Skeletal muscle cell (primary cell): Measurements from ENCODE around the gene TAGLN.
"Not testable (repeated sequence)": the region's sequence is repeated elsewhere in the genome, so short reads cannot be mapped to it uniquely, and the experiment has no call there.

ENCODE experiments used
- DNase-seq: peaks from one replicate; pipeline ENCODE4 v3.0.0-alpha.2; 2010; ENCODE audit warnings: low read depth
- H3K4me3 ChIP-seq: 2 replicates; pipeline ENCODE4 v1.5.1; 2011; ENCODE audit warnings: low read depth, mild to moderate bottlenecking, control low read depth, low read length, moderate library complexity

Gene TAGLN

DNA sequence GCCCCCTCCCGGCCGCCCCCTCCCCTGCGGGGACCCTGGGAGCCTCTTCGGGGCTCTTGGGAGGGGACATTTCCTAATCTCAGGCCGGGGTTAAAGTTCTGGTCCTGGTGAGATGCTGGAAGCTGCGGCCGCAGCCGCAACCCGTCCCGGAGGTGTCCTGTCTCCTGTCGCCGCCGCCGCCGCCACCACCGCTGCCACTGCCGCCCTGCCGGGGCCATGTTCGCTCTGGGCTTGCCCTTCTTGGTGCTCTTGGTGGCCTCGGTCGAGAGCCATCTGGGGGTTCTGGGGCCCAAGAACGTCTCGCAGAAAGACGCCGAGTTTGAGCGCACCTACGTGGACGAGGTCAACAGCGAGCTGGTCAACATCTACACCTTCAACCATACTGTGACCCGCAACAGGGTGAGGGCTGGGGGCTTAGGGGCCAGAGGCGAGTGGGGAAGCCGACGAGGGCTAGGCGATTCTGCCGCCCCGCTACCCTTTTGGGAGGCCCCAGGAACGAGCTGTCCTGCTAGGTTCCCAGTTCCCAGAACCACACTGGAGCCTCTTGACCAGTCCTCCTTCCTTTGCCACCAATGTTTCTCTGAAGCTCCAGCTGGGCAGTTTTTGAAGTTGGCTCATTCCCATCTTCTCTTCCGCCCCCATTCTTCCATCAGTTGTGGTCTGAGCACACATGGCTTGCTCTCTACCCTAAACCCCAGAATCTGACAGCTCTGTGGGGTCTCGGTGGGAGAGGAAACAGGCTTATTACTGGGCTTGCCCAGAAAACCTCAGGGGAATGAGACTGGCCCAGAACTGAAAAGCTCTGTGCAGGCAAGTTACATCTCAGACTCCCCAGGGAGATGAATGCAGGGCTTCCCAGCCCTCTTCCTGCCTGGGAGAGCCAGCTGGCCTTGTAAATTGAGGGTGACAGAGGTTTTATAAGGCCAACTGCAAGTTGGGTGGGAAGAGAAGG, 19.8 kb upstream of the TAGLN start:
- peak overlapping the region; percentile 82 for H3K4me3 ChIP-seq
- DNase-seq, result no peak

DNA sequence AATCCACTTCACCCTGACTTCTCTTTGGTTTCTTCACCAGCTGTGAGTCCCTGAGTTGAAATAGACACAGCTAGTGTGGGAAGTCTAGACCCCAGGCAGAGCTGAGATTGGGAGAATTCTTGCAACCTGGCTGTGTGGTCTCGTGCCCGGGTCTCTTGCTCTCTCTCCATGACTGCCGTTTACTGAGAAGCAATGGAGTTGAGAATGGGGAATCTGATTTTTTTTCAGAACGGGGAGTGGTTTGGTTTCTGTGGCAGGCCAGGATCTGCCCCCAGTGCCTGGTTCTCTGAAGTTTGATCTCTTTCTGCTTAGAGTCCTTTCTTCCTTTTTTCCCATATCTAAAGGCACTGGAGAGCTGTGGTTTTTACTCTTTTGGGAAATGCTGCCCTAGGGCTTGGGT, 19.1 kb upstream of the TAGLN start:
- peak overlapping the region; percentile 82 for H3K4me3 ChIP-seq
- no peak for DNase-seq

DNA sequence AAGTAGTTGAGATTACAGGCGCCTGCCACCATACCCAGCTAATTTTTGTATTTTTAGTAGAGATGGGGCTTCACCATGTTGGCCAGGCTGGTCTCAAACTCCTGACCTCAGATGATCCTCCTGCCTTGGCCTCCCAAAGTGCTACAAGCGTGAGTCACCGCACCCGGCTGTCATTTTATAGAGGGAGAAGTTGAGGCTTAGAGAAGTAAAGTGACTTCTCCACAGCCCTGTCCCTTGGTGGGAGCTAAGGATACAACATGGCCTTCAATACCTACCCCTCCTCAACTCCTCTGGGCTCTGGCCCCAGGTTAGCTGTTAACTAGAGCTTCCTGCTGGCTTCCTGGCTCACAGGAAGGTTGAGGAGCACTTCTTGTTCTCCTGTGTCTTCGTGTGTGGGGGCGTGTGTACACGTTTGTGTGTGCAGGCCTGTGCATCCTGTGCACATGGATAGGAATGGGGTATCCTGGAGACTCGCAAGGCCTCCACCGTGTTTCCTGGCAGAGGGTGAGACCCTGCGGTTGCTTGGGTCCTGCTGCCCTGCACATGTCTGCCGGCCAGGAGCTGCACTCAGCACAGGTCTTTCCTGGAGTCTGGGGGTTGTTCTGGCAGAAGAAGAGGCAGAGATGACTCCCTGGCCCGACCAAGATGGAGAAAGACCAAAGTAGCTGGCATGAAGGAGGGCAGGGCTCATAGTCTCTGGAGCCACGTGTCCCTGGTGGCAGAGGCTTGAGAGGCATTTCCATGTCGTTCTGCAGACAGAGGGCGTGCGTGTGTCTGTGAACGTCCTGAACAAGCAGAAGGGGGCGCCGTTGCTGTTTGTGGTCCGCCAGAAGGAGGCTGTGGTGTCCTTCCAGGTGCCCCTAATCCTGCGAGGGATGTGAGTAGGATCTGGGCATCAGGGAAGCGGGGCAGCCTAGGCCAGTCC, 18.2 kb upstream of the TAGLN start:
- no peak overlapping the region for H3K4me3 ChIP-seq
- peak; percentile 30 for DNase-seq

GRCh38 chr11:117181586-117182550, 17.3 kb upstream of the TAGLN start:
- no peak overlapping the region for H3K4me3 ChIP-seq
- no peak for DNase-seq

GRCh38 chr11:117182551-117182935, 16.6 kb upstream of the TAGLN start:
- no peak overlapping the region for H3K4me3 ChIP-seq
- DNase-seq, result no peak

GRCh38 chr11:117183178-117183577, 16.0 kb upstream of the TAGLN start:
- not testable (repeated sequence) for H3K4me3 ChIP-seq, DNase-seq

DNA sequence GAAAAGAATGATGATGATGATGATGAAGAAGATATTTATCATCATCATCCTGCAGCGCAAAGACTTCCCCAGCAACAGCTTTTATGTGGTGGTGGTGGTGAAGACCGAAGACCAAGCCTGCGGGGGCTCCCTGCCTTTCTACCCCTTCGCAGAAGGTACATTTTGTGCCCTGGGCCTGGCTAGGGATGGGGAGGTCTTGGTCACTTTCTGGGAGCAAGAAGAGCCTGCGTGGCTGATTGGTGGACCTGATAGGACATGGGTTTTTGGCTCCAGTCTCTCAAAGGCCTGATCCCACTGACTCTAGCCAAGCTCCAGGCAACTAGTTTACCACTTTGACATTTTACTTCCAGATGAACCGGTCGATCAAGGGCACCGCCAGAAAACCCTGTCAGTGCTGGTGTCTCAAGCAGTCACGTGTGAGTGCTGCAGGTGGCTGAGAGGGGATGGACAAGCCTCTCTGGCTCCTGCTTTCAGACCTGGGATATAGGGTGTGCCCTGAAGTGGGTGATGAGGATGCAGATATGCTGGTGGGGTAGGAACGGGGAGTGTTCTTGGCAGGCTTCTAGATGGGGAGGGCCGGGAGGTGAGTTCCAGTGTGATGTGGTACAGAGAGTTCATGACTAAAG, 15.3 kb upstream of the TAGLN start:
- no peak for DNase-seq
- H3K4me3 ChIP-seq, result no peak overlapping the region

- DNase-seq, result no peak
- H3K4me3 ChIP-seq, result no peak overlapping the region
These were observed 13.3 kb upstream of the TAGLN start for GRCh38 chr11:117185736-117186430.

DNA sequence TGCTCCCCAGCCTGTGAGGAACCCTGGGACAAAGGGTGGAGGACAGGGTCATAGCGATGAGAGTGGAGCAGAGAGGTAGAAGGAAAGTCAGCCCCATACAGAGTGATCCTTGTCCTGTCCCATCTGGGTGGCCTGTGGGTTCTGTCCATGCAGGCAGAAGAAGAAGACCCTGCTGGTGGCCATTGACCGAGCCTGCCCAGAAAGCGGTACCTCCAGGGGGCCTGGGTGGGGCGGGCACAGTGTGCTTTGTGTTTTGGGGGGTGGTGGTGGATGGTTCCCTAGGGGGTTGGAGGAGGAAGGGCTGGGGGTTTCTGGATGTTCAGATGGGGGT, 12.8 kb upstream of the TAGLN start:
- DNase-seq, result no peak
- no peak overlapping the region for H3K4me3 ChIP-seq

DNA sequence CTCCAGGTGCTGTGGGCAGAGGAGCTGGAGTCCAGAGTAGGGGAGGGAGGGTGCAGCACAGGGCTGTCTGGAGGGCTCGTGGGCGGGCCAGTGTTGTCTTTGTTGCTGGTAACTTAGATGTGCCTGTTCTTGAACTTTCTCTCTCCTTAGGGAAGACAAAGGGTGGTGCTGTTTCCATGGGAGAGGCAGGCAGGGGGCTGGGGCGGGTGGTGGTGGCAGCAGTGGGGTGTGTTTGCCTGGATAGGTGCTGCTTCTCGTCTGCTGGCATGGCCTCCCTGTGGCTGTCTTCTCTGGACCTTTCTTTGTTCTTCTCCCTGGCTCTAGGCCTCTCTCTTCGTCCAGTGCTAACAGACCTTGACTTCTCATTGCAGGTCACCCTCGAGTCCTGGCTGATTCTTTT, 12.2 kb upstream of the TAGLN start:
- H3K4me3 ChIP-seq, result no peak overlapping the region
- no peak for DNase-seq

- no peak overlapping the region for H3K4me3 ChIP-seq
- DNase-seq, result no peak
These were observed 11.8 kb upstream of the TAGLN start for GRCh38 chr11:117187428-117187798.

GRCh38 chr11:117187799-117188481, 11.2 kb upstream of the TAGLN start:
- DNase-seq, result no peak
- no peak overlapping the region for H3K4me3 ChIP-seq

GRCh38 chr11:117188620-117189081, 10.5 kb upstream of the TAGLN start:
- H3K4me3 ChIP-seq, result no peak overlapping the region
- DNase-seq, result no peak

DNA sequence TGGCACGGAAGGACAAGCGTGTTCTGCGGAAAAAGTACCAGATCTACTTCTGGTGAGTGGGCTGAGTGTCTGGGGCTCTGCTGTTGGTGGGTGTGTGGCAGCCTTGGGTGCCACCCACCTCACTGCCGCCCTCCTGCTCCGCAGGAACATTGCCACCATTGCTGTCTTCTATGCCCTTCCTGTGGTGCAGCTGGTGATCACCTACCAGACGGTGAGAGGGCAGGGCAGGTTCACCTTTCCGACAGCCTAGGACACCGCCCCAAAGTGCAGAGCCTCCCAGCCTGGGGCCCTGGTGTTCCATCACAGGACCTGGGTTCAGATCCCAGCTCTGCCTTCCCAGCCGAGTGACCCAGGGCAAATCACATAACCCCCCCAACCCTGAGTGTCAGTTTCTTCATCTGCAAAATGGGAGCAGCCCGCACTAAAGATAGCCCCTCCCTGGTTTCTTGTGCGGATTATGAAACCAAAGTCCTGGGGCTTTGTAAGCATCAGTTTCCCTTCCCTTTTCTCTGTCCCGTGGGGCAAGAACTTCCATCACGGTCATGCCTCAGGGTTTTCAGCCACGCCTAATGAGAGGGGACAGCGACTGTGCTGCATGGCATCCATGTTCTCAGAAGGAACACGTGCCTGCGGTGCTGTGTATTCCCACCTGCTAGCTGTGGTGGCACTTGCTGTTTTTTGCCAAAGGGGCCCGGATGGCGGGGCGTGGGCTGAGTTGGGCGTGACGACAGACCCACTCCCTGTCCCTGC, 9.8 kb upstream of the TAGLN start:
- H3K4me3 ChIP-seq, result no peak overlapping the region
- no peak for DNase-seq

GRCh38 chr11:117189941-117190544, 9.1 kb upstream of the TAGLN start:
- no peak for DNase-seq
- no peak overlapping the region for H3K4me3 ChIP-seq

- DNase-seq, result no peak
- no peak overlapping the region for H3K4me3 ChIP-seq
These were observed 7.3 kb upstream of the TAGLN start for GRCh38 chr11:117191680-117192400.
